Caco-2 (cell line): ENCODE measurements around the gene FAM114A2. TPM values are rescaled to one million over a fixed set of nuclear protein-coding genes. Genes with fewer than 3 reads are reported as not detected.

ENCODE experiments used
- BruUV-seq: library from RNA; stranded (reverse); fragments of 400-500 nt; replicated peaks from 2 replicates; lab custom pipeline; 2021; lab: Mats Ljungman, UMichigan
- CTCF ChIA-PET: fragments of 300-600 bp; sonication (Branson Sonifier 250); formaldehyde crosslinking; loops from one replicate; lab custom pipeline; 2022; ENCODE audit warnings: antibody characterized with exemption; lab: Charles Lee
- POLR2A ChIA-PET: fragments of 300-600 bp; sonication (Branson Sonifier 250); formaldehyde crosslinking; loops from one replicate; lab custom pipeline; 2022; ENCODE audit warnings: antibody characterized with exemption; lab: Charles Lee
- DNase-seq, 2 experiments: peaks; one replicate each; pipeline versions ENCODE4 v3.0.0 to v3.0.0-alpha.2; 2020 to 2022
- H3K27me3 ChIP-seq: replicated peaks from 2 replicates; pipeline ENCODE4 v1.6.0; 2011; ENCODE audit warnings: low read length; ENCODE audit not compliant: control insufficient read depth, insufficient read depth
- H3K36me3 ChIP-seq: 2 replicates; pipeline ENCODE4 v1.5.1; 2011; ENCODE audit warnings: low read length; ENCODE audit not compliant: control insufficient read depth, insufficient read depth
- H3K4me1 ChIP-seq: fragments of 250-450 bp; sonication (Bioruptor Pico); 2 replicates; pipeline ENCODE4 v1.5.1; 2020; ENCODE audit warnings: mild to moderate bottlenecking
- H3K4me3 ChIP-seq: 2 replicates; pipeline ENCODE4 v1.5.1; 2011; ENCODE audit warnings: low read depth, mild to moderate bottlenecking, control low read depth, low read length
- H3K9me3 ChIP-seq: fragments of 250-450 bp; sonication (Bioruptor Pico); 2 replicates; pipeline ENCODE4 v1.5.1; 2020; ENCODE audit warnings: mild to moderate bottlenecking, moderate library complexity
- H3K27ac Mint-ChIP-seq: one replicate; pipeline ENCODE4 v1.8.0; 2022; ENCODE audit warnings: mixed read lengths; ENCODE audit not compliant: unreplicated experiment
- H3K27me3 Mint-ChIP-seq: one replicate; pipeline ENCODE4 v1.8.0; 2022; ENCODE audit warnings: mixed read lengths; ENCODE audit not compliant: insufficient read depth, unreplicated experiment
- H3K36me3 Mint-ChIP-seq: one replicate; pipeline ENCODE4 v1.8.0; 2022; ENCODE audit warnings: mild to moderate bottlenecking, mixed read lengths; ENCODE audit not compliant: insufficient read depth, unreplicated experiment
- H3K4me1 Mint-ChIP-seq: one replicate; pipeline ENCODE4 v1.8.0; 2022; ENCODE audit warnings: low read depth, mixed read lengths; ENCODE audit not compliant: unreplicated experiment
- H3K4me3 Mint-ChIP-seq: one replicate; pipeline ENCODE4 v1.8.0; 2022; ENCODE audit warnings: mild to moderate bottlenecking, moderate library complexity, mixed read lengths; ENCODE audit not compliant: unreplicated experiment
- H3K9me3 Mint-ChIP-seq: one replicate; pipeline ENCODE4 v1.8.0; 2022; ENCODE audit warnings: mixed read lengths; ENCODE audit not compliant: unreplicated experiment
- CTCF ChIP-seq, 2 experiments: fragments of 200-600 bp in 1 of 2; IDR thresholded peaks; 1 replicate in 1 of 2; 2 replicates in 1 of 2; pipeline versions ENCODE4 v1.5.1 to v1.8.0; 2011 to 2022; ENCODE audit warnings: antibody characterized with exemption in 1 of 2, control low read depth in 1 of 2, inconsistent platforms in 1 of 2, low read depth in 1 of 2, low read length in 1 of 2, mild to moderate bottlenecking in 1 of 2, moderate library complexity in 1 of 2; ENCODE audit not compliant: insufficient read depth in 1 of 2, severe bottlenecking in 1 of 2, unreplicated experiment in 1 of 2
- intact Hi-C: fragments of 100-400 bp; cut with micrococcal nuclease; formaldehyde crosslinking; loops from one replicate; pipeline ENCODE4 v1.10.0; 2022; ENCODE audit not compliant: unreplicated experiment
- total RNA-seq: library from RNA; stranded (reverse); gene quantifications from 2 replicates; pipeline ENCODE4 v1.2.3, GENCODE V29; 2022

Gene FAM114A2
- total RNA-seq, 1 experiment from 2014 or later: 15.6 TPM

GRCh38 chr5:153988510-153988909 lies 50.2 kb downstream of the FAM114A2 start:
- Histone ChIP-seq H3K9me3 (no peaks in the 10 kb centered on the region), H3K36me3 (no peaks in the 10 kb centered on the region), H3K4me1 (no peaks in the 10 kb centered on the region), H3K4me3 (no peak overlapping the region), H3K27me3 (no peaks in the 10 kb centered on the region)
- Mint-ChIP-seq H3K9me3 (no peaks in the 10 kb centered on the region), H3K4me1 (no peaks in the 10 kb centered on the region), H3K27ac (no peak overlapping the region), H3K36me3 (no peaks in the 10 kb centered on the region), H3K27me3 (no peaks in the 10 kb centered on the region), H3K4me3 (no peak overlapping the region)
- intact Hi-C loops: no loop called here
- no TSS peak for BruUV-seq
- no peak for TF ChIP-seq CTCF (IDR thresholded peaks at IDR 0.05; ENCODE audit: insufficient read depth in 1 of 2, low read depth in 1 of 2, low read length in 1 of 2, severe bottlenecking in 1 of 2, unreplicated experiment in 1 of 2)
- no peak for DNase-seq
- ChIA-PET POLR2A (no interaction called here), CTCF (no interaction called here)

- H3K36me3 ChIP-seq: no peaks in the 10 kb centered on the region
- no TSS peak for BruUV-seq
- no peaks in the 10 kb centered on the region for H3K4me1 ChIP-seq
- Mint-ChIP-seq H3K4me1 (no peaks in the 10 kb centered on the region), H3K27me3 (no peaks in the 10 kb centered on the region), H3K9me3 (no peaks in the 10 kb centered on the region), H3K27ac (no peak overlapping the region), H3K4me3 (no peak overlapping the region), H3K36me3 (no peaks in the 10 kb centered on the region)
- H3K9me3 ChIP-seq: no peaks in the 10 kb centered on the region
- ChIA-PET CTCF (no interaction called here), POLR2A (no interaction called here)
- no peaks in the 10 kb centered on the region for H3K27me3 ChIP-seq
- H3K4me3 ChIP-seq: no peak overlapping the region
- no peak for TF ChIP-seq CTCF (IDR thresholded peaks at IDR 0.05; ENCODE audit: insufficient read depth in 1 of 2, low read depth in 1 of 2, low read length in 1 of 2, severe bottlenecking in 1 of 2, unreplicated experiment in 1 of 2)
- no peak for DNase-seq
- intact Hi-C loops: no loop called here
These were observed 51.4 kb downstream of the FAM114A2 start for GRCh38 chr5:153987301-153987700.

- Mint-ChIP-seq H3K36me3 (no peaks in the 10 kb centered on the region), H3K9me3 (no peaks in the 10 kb centered on the region), H3K27ac (no peak overlapping the region), H3K27me3 (no peaks in the 10 kb centered on the region), H3K4me3 (no peak overlapping the region), H3K4me1 (no peaks in the 10 kb centered on the region)
- ChIA-PET POLR2A (no interaction called here), CTCF (no interaction called here)
- Histone ChIP-seq H3K27me3 (no peaks in the 10 kb centered on the region), H3K36me3 (no peaks in the 10 kb centered on the region), H3K4me3 (no peak overlapping the region), H3K9me3 (no peaks in the 10 kb centered on the region), H3K4me1 (no peaks in the 10 kb centered on the region)
- no TSS peak for BruUV-seq
- TF ChIP-seq CTCF (IDR thresholded peaks at IDR 0.05; ENCODE audit: insufficient read depth in 1 of 2, low read depth in 1 of 2, low read length in 1 of 2, severe bottlenecking in 1 of 2, unreplicated experiment in 1 of 2): no peak
- intact Hi-C loops: no loop called here
- no peak for DNase-seq
These were observed 53.2 kb downstream of the FAM114A2 start for GRCh38 chr5:153985498-153985897.
